GM06990 (cell line): Measurements from ENCODE around the gene RFC4.
"Not testable (repeated sequence)": the region's sequence is repeated elsewhere in the genome, so short reads cannot be mapped to it uniquely, and the experiment has no call there.

Source experiments
- DNase-seq: peaks from one replicate; pipeline ENCODE4 v3.0.0-alpha.2; 2011; ENCODE audit not compliant: insufficient read length; ENCODE audit errors: extremely low read depth
- H3K27me3 ChIP-seq: replicated peaks from 2 replicates; pipeline ENCODE4 v1.6.0; 2011; ENCODE audit warnings: low read length; ENCODE audit not compliant: control insufficient read depth, insufficient read depth
- H3K36me3 ChIP-seq: 2 replicates; pipeline ENCODE4 v1.5.1; 2011; ENCODE audit warnings: low read length; ENCODE audit not compliant: control insufficient read depth, insufficient read depth
- H3K4me3 ChIP-seq: replicated peaks from 2 replicates; pipeline ENCODE4 v1.5.1; 2011; ENCODE audit warnings: low read depth, mild to moderate bottlenecking, control low read depth, low read length
- TF ChIP-seq, protein P1 (sequence below): IDR thresholded peaks from 2 replicates; pipeline ENCODE4 v1.5.1; 2011; ENCODE audit warnings: low read length, control low read depth, mild to moderate bottlenecking, inconsistent platforms; ENCODE audit not compliant: insufficient read depth, poor library complexity, severe bottlenecking

Gene RFC4

DNA sequence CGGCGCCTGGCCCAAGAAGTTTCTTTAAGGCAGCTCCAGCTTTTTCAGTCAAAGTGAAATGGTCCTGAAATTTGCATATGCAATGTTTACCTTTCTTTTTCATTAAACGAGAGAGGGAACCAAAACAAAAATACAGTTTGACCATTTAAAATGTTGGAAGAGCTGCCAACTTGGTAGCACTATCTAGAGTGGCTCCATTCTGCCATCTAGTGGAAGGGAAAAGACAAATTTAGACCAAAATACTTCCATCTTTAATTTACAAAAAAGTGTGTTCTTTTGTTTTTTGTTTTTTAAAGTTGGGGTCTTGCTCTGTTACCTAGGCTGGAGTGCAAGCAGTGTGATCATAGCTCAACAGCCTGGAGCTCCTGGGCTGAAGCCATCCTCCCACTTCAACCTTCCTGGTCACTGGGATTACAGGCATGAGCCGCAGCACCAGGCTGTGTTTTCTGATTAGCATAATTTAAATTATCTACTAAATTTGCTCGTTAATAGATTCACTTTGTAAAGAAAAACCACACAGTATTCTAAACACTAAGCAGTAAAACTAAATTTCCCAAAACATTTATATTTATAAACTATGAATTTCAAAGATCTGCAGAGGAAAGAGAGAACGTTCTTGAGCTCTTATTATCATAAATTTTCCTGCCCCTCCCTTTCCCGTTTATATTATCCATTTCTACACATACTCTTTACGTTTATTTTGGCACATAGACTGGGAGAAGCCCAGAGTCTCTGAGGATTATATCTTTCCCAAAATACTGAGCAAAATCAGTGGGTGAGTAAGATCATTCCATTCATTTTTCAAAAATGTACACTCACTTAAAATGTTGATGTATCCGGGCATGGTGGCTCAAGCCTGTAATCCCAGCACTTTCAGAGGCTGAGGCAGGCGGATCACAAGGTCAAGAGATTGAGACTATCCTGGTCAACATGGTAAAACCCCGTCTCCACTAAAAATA lies 15.4 kb upstream of the RFC4 start:
- TF ChIP-seq, protein P1, sequence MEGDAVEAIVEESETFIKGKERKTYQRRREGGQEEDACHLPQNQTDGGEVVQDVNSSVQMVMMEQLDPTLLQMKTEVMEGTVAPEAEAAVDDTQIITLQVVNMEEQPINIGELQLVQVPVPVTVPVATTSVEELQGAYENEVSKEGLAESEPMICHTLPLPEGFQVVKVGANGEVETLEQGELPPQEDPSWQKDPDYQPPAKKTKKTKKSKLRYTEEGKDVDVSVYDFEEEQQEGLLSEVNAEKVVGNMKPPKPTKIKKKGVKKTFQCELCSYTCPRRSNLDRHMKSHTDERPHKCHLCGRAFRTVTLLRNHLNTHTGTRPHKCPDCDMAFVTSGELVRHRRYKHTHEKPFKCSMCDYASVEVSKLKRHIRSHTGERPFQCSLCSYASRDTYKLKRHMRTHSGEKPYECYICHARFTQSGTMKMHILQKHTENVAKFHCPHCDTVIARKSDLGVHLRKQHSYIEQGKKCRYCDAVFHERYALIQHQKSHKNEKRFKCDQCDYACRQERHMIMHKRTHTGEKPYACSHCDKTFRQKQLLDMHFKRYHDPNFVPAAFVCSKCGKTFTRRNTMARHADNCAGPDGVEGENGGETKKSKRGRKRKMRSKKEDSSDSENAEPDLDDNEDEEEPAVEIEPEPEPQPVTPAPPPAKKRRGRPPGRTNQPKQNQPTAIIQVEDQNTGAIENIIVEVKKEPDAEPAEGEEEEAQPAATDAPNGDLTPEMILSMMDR = peak; percentile 75
- no peak for DNase-seq
- no peak overlapping the region for H3K4me3 ChIP-seq
- peaks cover 5% of the 10 kb centered on the region; the same call in 1 of the 2 replicates for H3K27me3 ChIP-seq
- no peaks in the 10 kb centered on the region for H3K36me3 ChIP-seq

DNA sequence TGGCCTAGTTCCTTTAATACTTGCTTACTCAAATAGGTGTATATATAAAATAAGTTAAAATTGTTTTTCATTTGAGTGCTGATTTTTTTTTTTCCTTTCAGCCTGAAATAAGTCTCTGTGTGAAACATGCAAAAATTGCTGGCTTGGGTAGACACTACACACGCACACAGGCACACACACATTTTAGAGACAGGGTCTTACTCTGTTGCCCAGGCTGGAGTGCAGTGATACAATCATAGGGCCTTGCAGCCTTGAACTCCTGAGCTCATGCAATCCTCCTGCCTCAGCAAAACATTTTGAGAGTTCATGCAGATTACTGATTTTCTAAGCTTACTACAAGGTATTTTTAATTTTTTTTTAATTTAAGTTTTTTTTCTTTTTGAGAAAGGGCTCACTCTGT lies 12.7 kb upstream of the RFC4 start:
- H3K36me3 ChIP-seq = no peaks in the 10 kb centered on the region
- DNase-seq = no peak
- no peaks in the 10 kb centered on the region; the same call in 1 of the 2 replicates for H3K27me3 ChIP-seq
- no peak overlapping the region for H3K4me3 ChIP-seq
- TF ChIP-seq, protein P1 = no peak

DNA sequence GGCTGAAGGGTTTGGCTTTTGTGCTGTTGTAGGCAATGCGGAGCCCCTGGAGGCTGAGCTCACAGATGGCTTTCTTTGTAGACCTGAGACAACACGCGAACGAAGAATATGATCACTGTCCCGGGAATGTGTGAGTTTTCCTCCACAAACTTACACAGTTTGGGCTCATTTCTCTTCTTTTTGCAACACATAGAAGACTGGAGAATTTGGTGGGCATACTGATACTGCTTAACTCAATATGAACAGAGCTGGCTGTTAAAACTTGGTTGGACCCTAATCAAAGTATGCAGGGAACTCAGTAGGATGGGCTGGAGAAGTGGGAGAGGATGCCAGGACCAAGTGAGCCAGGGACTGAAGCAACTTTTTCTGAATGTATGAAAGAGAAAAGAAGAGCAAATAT lies 12.2 kb upstream of the RFC4 start:
- DNase-seq = no peak
- TF ChIP-seq, protein P1 = no peak
- H3K4me3 ChIP-seq = no peak overlapping the region
- no peaks in the 10 kb centered on the region for H3K36me3 ChIP-seq
- H3K27me3 ChIP-seq = no peaks in the 10 kb centered on the region; the same call in 1 of the 2 replicates

DNA sequence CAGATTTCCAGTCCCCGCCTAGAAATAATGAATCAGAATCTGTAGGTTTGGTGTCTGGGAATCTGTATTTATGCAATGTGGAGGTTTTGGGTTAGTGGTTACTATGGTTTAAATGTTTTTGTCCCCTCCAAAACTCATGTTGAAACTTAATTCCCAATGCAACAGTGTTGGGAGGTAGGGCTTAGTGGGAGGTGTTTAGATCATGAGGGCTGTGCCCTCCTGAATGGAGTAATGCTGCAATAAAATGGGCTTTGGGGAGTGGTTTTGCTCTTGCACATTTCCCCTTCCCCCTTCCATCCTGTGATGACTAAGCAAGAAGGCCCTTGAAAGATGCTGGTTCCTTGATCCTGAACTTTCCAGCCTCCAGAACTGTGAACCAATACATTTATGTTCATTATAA lies 9.2 kb upstream of the RFC4 start:
- H3K4me3 ChIP-seq = no peak overlapping the region
- peaks cover 2% of the 10 kb centered on the region; the same call in 1 of the 2 replicates for H3K27me3 ChIP-seq
- TF ChIP-seq, protein P1 = no peak
- DNase-seq = no peak
- H3K36me3 ChIP-seq = no peaks in the 10 kb centered on the region

DNA sequence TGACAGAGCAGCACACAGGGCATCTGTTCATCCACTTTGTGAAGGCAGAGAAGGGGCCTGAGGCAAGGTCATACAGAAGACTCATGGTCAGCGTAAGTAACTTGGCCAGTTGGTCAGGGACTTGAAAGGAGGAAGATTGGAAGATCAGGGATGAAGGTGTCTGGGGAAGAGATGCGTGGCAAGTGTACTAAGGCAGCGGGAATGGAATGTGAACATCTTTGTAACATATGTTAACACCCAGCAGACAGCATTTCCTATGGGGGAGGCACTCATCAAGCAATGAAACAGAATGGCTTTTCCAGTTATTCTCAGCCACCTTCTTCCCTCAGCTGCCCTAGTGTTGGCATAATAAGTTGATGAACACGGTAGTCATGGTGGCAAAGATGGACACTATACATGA lies 7.8 kb upstream of the RFC4 start:
- Histone ChIP-seq H3K36me3 (no peaks in the 10 kb centered on the region), H3K27me3 (peaks cover 2% of the 10 kb centered on the region; the same call in 1 of the 2 replicates), H3K4me3 (no peak overlapping the region)
- DNase-seq = no peak
- TF ChIP-seq, protein P1 = no peak

DNA sequence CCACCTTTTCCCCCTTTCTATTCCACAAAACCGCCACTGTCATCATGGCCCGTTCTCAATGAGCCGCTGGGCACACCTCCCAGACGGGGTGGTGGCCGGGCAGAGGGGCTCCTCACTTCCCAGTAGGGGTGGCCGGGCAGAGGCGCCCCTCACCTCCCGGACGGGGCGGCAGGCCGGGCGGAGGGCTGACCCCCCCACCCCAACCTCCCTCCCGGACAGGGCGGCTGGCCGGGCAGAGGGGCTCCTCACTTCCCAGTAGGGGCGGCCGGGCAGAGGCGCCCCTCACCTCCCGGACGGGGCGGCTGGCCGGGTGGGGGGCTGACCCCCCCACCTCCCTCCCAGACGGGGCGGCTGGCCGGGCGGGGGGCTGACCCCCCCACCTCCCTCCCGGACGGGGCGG lies 5.0 kb upstream of the RFC4 start:
- H3K27me3 ChIP-seq, DNase-seq, H3K36me3 ChIP-seq, H3K4me3 ChIP-seq: not testable (repeated sequence)
